IPS DF 6.9 (cell line): ENCODE measurements around the gene CALML4.
"Not testable (repeated sequence)": the region's sequence is repeated elsewhere in the genome, so short reads cannot be mapped to it uniquely, and the experiment has no call there.

Experiments
- DNase-seq: peaks from one replicate; pipeline ENCODE4 v3.0.0-alpha.2; 2013; ENCODE audit warnings: low read depth, low spot score
- H3K27ac ChIP-seq: one replicate; pipeline ENCODE4 v1.5.1; 2013; ENCODE audit warnings: low read length, control low read depth
- H3K27me3 ChIP-seq: 2 replicates; pipeline ENCODE4 v1.6.1; 2013; ENCODE audit warnings: mild to moderate bottlenecking, low read length; ENCODE audit not compliant: control insufficient read depth, insufficient read depth
- H3K36me3 ChIP-seq: 2 replicates; pipeline ENCODE4 v1.6.1; 2013; ENCODE audit warnings: low read length; ENCODE audit not compliant: control insufficient read depth, insufficient read depth
- H3K4me1 ChIP-seq: 2 replicates; pipeline ENCODE4 v1.6.1; 2013; ENCODE audit warnings: low read length; ENCODE audit not compliant: control insufficient read depth, insufficient read depth
- H3K4me3 ChIP-seq: 2 replicates; pipeline ENCODE4 v1.5.1; 2013; ENCODE audit warnings: mild to moderate bottlenecking, low read length
- H3K9me3 ChIP-seq: 2 replicates; pipeline ENCODE4 v1.6.1; 2013; ENCODE audit warnings: low read length, inconsistent platforms; ENCODE audit not compliant: control insufficient read depth, insufficient read depth
- WGBS: extraction: QIAGEN DNeasy Blood & Tissue Kit; methylation state at CpG from one replicate; pipeline ENCODE4 v1.1.7; 2013; ENCODE audit warnings: mixed read lengths, missing lambda C conversion rate; ENCODE audit not compliant: insufficient read length, insufficient coverage; 5-methylcytosine and 5-hydroxymethylcytosine counted together

Gene CALML4

GRCh38 chr15:68213991-68214837, 9.1 kb upstream of the CALML4 start:
- Histone ChIP-seq H3K9me3 (no peaks in the 10 kb centered on the region), H3K4me1 (peaks cover 4% of the 10 kb centered on the region), H3K4me3 (no peak overlapping the region), H3K36me3 (peaks cover 9% of the 10 kb centered on the region), H3K27me3 (no peaks in the 10 kb centered on the region), H3K27ac (no peak overlapping the region)
- WGBS: no CpG with 5 or more reads among the region's 17 CpGs
- DNase-seq: no peak

DNA sequence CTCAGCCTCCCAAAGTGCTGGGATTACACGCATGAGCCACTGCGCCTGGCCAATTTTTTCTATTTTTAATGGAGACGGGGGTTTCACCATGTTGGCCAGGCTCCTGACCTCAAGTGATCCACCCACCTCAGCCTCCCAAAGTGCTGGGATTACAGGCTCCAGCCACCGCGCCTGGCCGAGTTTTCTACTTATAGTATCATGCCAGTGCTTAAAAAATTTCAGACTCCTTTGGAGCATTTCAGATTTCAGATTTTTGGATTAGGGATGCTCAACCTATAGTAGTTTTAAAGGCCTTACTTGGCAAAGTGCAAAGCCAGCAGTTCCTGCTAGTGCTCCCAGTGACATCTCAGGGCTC, 8.3 kb upstream of the CALML4 start:
- not testable (repeated sequence) for H3K9me3 ChIP-seq, H3K27me3 ChIP-seq, H3K4me3 ChIP-seq, H3K36me3 ChIP-seq, H3K4me1 ChIP-seq, H3K27ac ChIP-seq, DNase-seq
- WGBS: no CpG with 5 or more reads among the region's 6 CpGs

GRCh38 chr15:68211656-68212320, 6.7 kb upstream of the CALML4 start:
- H3K4me3 ChIP-seq: no peak overlapping the region
- WGBS: no CpG with 5 or more reads among the region's 14 CpGs
- H3K27me3 ChIP-seq: no peaks in the 10 kb centered on the region
- no peak for DNase-seq
- H3K36me3 ChIP-seq: peaks cover 2% of the 10 kb centered on the region
- no peak overlapping the region for H3K27ac ChIP-seq
- no peaks in the 10 kb centered on the region for H3K9me3 ChIP-seq
- peaks cover 5% of the 10 kb centered on the region for H3K4me1 ChIP-seq

DNA sequence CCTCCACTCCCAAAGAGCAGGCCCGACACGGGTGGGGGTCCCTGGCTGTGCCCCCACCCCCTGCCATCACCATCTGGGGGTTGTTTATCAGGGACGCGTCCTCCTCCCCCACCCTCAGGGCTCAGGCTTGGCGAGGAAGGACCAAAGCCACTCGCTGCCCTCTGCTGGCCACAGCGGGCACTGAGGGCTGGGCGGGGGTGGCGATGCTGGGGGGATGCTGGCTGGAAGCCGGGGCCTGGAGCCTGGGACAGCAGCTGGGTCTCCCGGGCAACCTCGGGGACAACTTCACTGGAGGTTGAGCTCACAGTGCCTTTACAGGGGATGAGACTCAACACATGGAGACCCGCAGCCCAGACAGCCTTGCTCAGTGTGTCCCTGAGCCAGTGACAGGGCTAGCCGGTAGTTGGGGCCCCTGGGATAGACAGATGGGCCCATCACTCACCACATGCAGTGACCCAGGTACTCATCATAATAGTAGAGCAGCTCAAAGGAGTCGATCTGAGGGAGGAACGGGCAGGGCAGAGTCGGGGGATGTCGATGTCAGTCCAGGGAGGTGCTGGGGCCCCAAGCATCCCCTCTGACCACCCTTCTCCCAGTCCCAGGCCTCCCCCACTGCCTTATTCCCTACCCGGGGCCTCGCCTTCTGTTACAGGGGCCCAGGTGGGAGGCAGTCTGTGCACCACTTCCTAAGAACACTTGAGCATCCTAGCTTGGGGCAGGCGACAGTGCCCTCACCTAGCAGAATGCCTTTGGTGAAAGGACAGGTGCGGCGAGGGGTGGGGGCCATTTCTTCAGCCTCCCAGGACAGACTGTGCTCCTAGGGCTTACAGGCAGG, 5.9 kb upstream of the CALML4 start:
- no peak for DNase-seq
- Histone ChIP-seq H3K36me3 (peaks cover 2% of the 10 kb centered on the region), H3K9me3 (no peaks in the 10 kb centered on the region), H3K4me3 (no peak overlapping the region), H3K4me1 (peaks cover 12% of the 10 kb centered on the region), H3K27ac (no peak overlapping the region), H3K27me3 (no peaks in the 10 kb centered on the region)
- no CpG with 5 or more reads among the region's 23 CpGs for WGBS

- Histone ChIP-seq H3K27me3 (no peaks in the 10 kb centered on the region), H3K9me3 (no peaks in the 10 kb centered on the region), H3K27ac (no peak overlapping the region), H3K36me3 (peaks cover 2% of the 10 kb centered on the region), H3K4me1 (peaks cover 14% of the 10 kb centered on the region), H3K4me3 (no peak overlapping the region)
- DNase-seq: no peak
- no CpG with 5 or more reads among the region's 9 CpGs for WGBS
Observed at GRCh38 chr15:68210409-68210756, 5.3 kb upstream of the CALML4 start.

GRCh38 chr15:68209735-68210408, 4.7 kb upstream of the CALML4 start:
- no peak overlapping the region for H3K27ac ChIP-seq
- H3K27me3 ChIP-seq: no peaks in the 10 kb centered on the region
- no CpG with 5 or more reads among the region's 13 CpGs for WGBS
- peaks cover 2% of the 10 kb centered on the region for H3K36me3 ChIP-seq
- H3K9me3 ChIP-seq: no peaks in the 10 kb centered on the region
- H3K4me1 ChIP-seq: peaks cover 16% of the 10 kb centered on the region
- DNase-seq: no peak
- H3K4me3 ChIP-seq: no peak overlapping the region

- no peaks in the 10 kb centered on the region for H3K9me3 ChIP-seq
- H3K27ac ChIP-seq: no peak overlapping the region
- H3K27me3 ChIP-seq: no peaks in the 10 kb centered on the region
- peaks cover 2% of the 10 kb centered on the region for H3K36me3 ChIP-seq
- no CpG with 5 or more reads among the region's 7 CpGs for WGBS
- DNase-seq: no peak
- no peak overlapping the region for H3K4me3 ChIP-seq
- peaks cover 16% of the 10 kb centered on the region for H3K4me1 ChIP-seq
Observed at GRCh38 chr15:68209272-68209671, 4.1 kb upstream of the CALML4 start.

DNA sequence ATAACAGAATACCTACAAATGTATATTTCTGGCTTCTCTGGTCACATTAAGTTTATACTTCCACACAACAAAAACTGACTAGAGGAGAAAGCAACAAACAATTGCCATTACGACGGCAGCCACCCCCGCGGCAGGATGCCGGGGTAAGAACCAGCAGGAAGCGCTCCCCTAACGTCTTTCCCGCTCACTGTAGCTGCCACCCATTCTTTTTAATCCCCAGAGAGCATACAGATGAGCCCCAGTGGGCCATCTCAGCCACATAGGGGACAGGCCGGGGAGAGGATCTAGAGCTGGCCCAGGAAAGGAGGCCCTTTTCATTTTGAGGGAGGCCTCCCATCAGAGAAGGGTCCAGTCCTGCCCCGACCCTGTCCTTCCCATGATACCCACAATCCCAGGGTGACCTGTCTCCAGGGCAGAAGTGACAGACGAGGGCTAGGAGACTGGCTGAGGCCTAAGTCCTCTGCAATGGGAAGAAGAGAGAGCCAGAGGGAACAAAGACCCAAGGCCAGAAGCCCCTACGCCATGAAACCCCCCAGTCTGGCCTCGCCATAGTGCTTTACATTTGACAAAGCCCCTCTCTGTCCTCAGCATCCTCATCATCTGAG, 3.6 kb upstream of the CALML4 start:
- peaks cover 16% of the 10 kb centered on the region for H3K4me1 ChIP-seq
- H3K4me3 ChIP-seq: no peak overlapping the region
- peaks cover 1% of the 10 kb centered on the region for H3K36me3 ChIP-seq
- H3K27me3 ChIP-seq: no peaks in the 10 kb centered on the region
- H3K9me3 ChIP-seq: no peaks in the 10 kb centered on the region
- WGBS: no CpG with 5 or more reads among the region's 13 CpGs
- no peak for DNase-seq
- H3K27ac ChIP-seq: no peak overlapping the region

DNA sequence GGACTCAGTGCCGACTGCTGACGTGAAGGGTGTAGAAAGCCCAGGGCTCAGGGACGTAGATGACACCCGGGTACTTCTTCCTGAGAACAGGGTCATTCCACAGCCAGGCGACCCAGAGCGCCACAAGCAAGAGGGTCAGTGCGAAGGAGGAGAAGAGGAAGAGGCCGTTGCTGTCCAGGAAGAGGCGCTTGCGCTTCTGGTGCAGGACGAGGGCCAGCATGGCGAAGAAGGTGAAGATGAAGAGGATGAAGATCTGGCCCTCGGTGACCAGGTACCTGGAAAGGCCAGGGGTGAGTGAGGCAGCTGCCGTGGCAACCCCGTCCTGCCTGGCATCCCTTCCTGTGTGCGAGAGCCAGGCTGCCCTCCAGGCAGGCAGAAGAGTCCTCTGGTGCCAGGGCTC, 3.0 kb upstream of the CALML4 start:
- DNase-seq: no peak
- no peak overlapping the region for H3K4me3 ChIP-seq
- H3K4me1 ChIP-seq: peaks cover 16% of the 10 kb centered on the region
- H3K36me3 ChIP-seq: no peaks in the 10 kb centered on the region; the same call in 1 of the 2 replicates
- H3K27ac ChIP-seq: no peak overlapping the region
- no peaks in the 10 kb centered on the region for H3K9me3 ChIP-seq
- no CpG with 5 or more reads among the region's 16 CpGs for WGBS
- H3K27me3 ChIP-seq: no peaks in the 10 kb centered on the region
